Esophagus muscularis mucosa (tissue), 3 donors: ENCODE measurements around the gene SOCS7.

Experiments
- CTCF ChIP-seq, 3 experiments: fragments of 200-600 bp in 2 of 3; fragments of 450-650 bp in 1 of 3; sonication (generic) in 2 of 3; IDR thresholded peaks; one replicate each; pipeline ENCODE4 v1.5.1; 2017 to 2019; ENCODE audit warnings: antibody characterized with exemption in 3 of 3, mild to moderate bottlenecking in 2 of 3, moderate library complexity in 1 of 3
- POLR2A ChIP-seq: fragments of 450-650 bp; IDR thresholded peaks from one replicate; pipeline ENCODE4 v1.6.1; 2017; ENCODE audit warnings: antibody characterized with exemption, moderate library complexity, mild to moderate bottlenecking, low read depth

- TF ChIP-seq CTCF (IDR thresholded peaks at IDR 0.05) = no peak
- no peak for TF ChIP-seq POLR2A
Observed at GRCh38 chr17:38431346-38432145, 79.9 kb downstream of the SOCS7 start.
